HUES64 (cell line): ENCODE results near the gene PARVA.
A peak's percentile ranks its signal among the peaks of the same experiment; 100 is the strongest.

ENCODE experiments used
- H3K27ac ChIP-seq: 2 replicates; pipeline ENCODE4 v1.7.0; 2013; ENCODE audit warnings: low read depth, low read length, inconsistent platforms
- H3K27me3 ChIP-seq: 2 replicates; pipeline ENCODE4 v1.6.1; 2013; ENCODE audit warnings: mild to moderate bottlenecking, low read length; ENCODE audit not compliant: insufficient read depth
- H3K36me3 ChIP-seq: 2 replicates; pipeline ENCODE4 v1.6.1; 2013; ENCODE audit warnings: mild to moderate bottlenecking, low read length; ENCODE audit not compliant: insufficient read depth
- H3K4me1 ChIP-seq: 2 replicates; pipeline ENCODE4 v1.6.1; 2013; ENCODE audit warnings: mild to moderate bottlenecking, low read length, moderate library complexity; ENCODE audit not compliant: insufficient read depth
- H3K4me3 ChIP-seq: 2 replicates; pipeline ENCODE4 v1.5.1; 2013; ENCODE audit warnings: mild to moderate bottlenecking, low read length, moderate library complexity
- H3K9ac ChIP-seq: 2 replicates; pipeline ENCODE4 v1.6.1; 2013; ENCODE audit warnings: mild to moderate bottlenecking, low read depth, low read length
- H3K9me3 ChIP-seq: 2 replicates; pipeline ENCODE4 v1.6.1; 2013; ENCODE audit warnings: low read depth, low read length; ENCODE audit not compliant: insufficient read depth
- WGBS: fragments of 150-250, 120-280 bp; methylation state at CpG from one replicate; pipeline ENCODE4 v1.1.7; 2013; ENCODE audit warnings: missing lambda C conversion rate; 5-methylcytosine and 5-hydroxymethylcytosine counted together

The PARVA gene

GRCh38 chr11:12417691-12418611, 40.6 kb downstream of the PARVA start:
- Histone ChIP-seq H3K4me3 (no peak overlapping the region), H3K9me3 (no peaks in the 10 kb centered on the region), H3K36me3 (no peaks in the 10 kb centered on the region), H3K9ac (no peak overlapping the region), H3K27me3 (no peaks in the 10 kb centered on the region), H3K4me1 (peaks cover 4% of the 10 kb centered on the region; the same call in 1 of the 2 replicates), H3K27ac (peak overlapping the region; percentile 54)
- WGBS: 86% methylated on average over 11 of the region's 11 CpGs

GRCh38 chr11:12420040-12420439, 42.7 kb downstream of the PARVA start:
- H3K27me3 ChIP-seq: no peaks in the 10 kb centered on the region
- WGBS: 94% methylated on average over 3 of the region's 3 CpGs
- 0 out of 2 replicates have a peak, but pooled peaks cover 4% of the 10 kb centered on the region for H3K4me1 ChIP-seq
- H3K36me3 ChIP-seq: no peaks in the 10 kb centered on the region
- H3K9ac ChIP-seq: no peak overlapping the region
- H3K27ac ChIP-seq: no peak overlapping the region
- no peaks in the 10 kb centered on the region for H3K9me3 ChIP-seq
- no peak overlapping the region for H3K4me3 ChIP-seq

GRCh38 chr11:12420706-12421105, 43.3 kb downstream of the PARVA start:
- 93% methylated on average over 6 of the region's 6 CpGs for WGBS
- H3K27me3 ChIP-seq: no peaks in the 10 kb centered on the region
- H3K36me3 ChIP-seq: no peaks in the 10 kb centered on the region
- H3K4me3 ChIP-seq: no peak overlapping the region
- H3K9me3 ChIP-seq: no peaks in the 10 kb centered on the region
- no peak overlapping the region for H3K9ac ChIP-seq
- H3K27ac ChIP-seq: no peak overlapping the region
- H3K4me1 ChIP-seq: 0 out of 2 replicates have a peak, but pooled peaks cover 4% of the 10 kb centered on the region

- Histone ChIP-seq H3K27me3 (no peaks in the 10 kb centered on the region), H3K27ac (no peak overlapping the region), H3K9ac (no peak overlapping the region), H3K9me3 (no peaks in the 10 kb centered on the region), H3K4me1 (0 out of 2 replicates have a peak, but pooled peaks cover 4% of the 10 kb centered on the region), H3K36me3 (no peaks in the 10 kb centered on the region), H3K4me3 (no peak overlapping the region)
- WGBS: 98% methylated on average over 1 of the region's 1 CpG
These were observed 44.0 kb downstream of the PARVA start for GRCh38 chr11:12421386-12421785.

GRCh38 chr11:12426176-12426575, 48.8 kb downstream of the PARVA start:
- H3K27me3 ChIP-seq: no peaks in the 10 kb centered on the region
- H3K4me3 ChIP-seq: no peak overlapping the region
- no peaks in the 10 kb centered on the region for H3K9me3 ChIP-seq
- no peak overlapping the region for H3K27ac ChIP-seq
- no peaks in the 10 kb centered on the region; the same call in 1 of the 2 replicates for H3K4me1 ChIP-seq
- no peaks in the 10 kb centered on the region for H3K36me3 ChIP-seq
- no peak overlapping the region for H3K9ac ChIP-seq

GRCh38 chr11:12429155-12429554, 51.8 kb downstream of the PARVA start:
- 97% methylated on average over 3 of the region's 3 CpGs for WGBS
- Histone ChIP-seq H3K27me3 (no peaks in the 10 kb centered on the region), H3K4me1 (peaks cover 4% of the 10 kb centered on the region; the same call in 1 of the 2 replicates)

GRCh38 chr11:12430351-12430750, 53.0 kb downstream of the PARVA start:
- H3K27ac ChIP-seq: no peak overlapping the region
- WGBS: 77% methylated on average over 2 of the region's 3 CpGs
- no peak overlapping the region for H3K9ac ChIP-seq
- peaks cover 5% of the 10 kb centered on the region; the same call in 1 of the 2 replicates for H3K4me1 ChIP-seq
- H3K4me3 ChIP-seq: no peak overlapping the region
- H3K36me3 ChIP-seq: no peaks in the 10 kb centered on the region
- H3K9me3 ChIP-seq: no peaks in the 10 kb centered on the region
- H3K27me3 ChIP-seq: no peaks in the 10 kb centered on the region

More at GRCh38 chr11:12429155-12429554, 51.8 kb downstream of the PARVA start:
- Histone ChIP-seq H3K36me3 (no peaks in the 10 kb centered on the region), H3K4me3 (no peak overlapping the region), H3K27ac (no peak overlapping the region), H3K9ac (no peak overlapping the region), H3K9me3 (no peaks in the 10 kb centered on the region)

- peaks cover 5% of the 10 kb centered on the region; the same call in 1 of the 2 replicates for H3K4me1 ChIP-seq
- H3K4me3 ChIP-seq: no peak overlapping the region
- 87% methylated on average over 5 of the region's 5 CpGs for WGBS
- H3K27me3 ChIP-seq: no peaks in the 10 kb centered on the region
- H3K36me3 ChIP-seq: no peaks in the 10 kb centered on the region
- no peak overlapping the region for H3K9ac ChIP-seq
- H3K9me3 ChIP-seq: no peaks in the 10 kb centered on the region
- H3K27ac ChIP-seq: no peak overlapping the region
These were observed 53.7 kb downstream of the PARVA start for GRCh38 chr11:12430954-12431595.

- H3K9ac ChIP-seq: no peak overlapping the region
- 94% methylated on average over 6 of the region's 6 CpGs for WGBS
- H3K36me3 ChIP-seq: no peaks in the 10 kb centered on the region
- H3K27me3 ChIP-seq: no peaks in the 10 kb centered on the region
- no peaks in the 10 kb centered on the region for H3K9me3 ChIP-seq
- H3K27ac ChIP-seq: no peak overlapping the region
- H3K4me1 ChIP-seq: peaks cover 5% of the 10 kb centered on the region; the same call in 1 of the 2 replicates
- no peak overlapping the region for H3K4me3 ChIP-seq
These were observed 55.1 kb downstream of the PARVA start for GRCh38 chr11:12432507-12432906.

- Histone ChIP-seq H3K4me1 (peaks cover 5% of the 10 kb centered on the region; the same call in 1 of the 2 replicates), H3K27me3 (no peaks in the 10 kb centered on the region), H3K9me3 (no peaks in the 10 kb centered on the region), H3K9ac (no peak overlapping the region), H3K27ac (no peak overlapping the region), H3K36me3 (no peaks in the 10 kb centered on the region), H3K4me3 (no peak overlapping the region)
- WGBS: 90% methylated on average over 3 of the region's 3 CpGs
These were observed 55.8 kb downstream of the PARVA start for GRCh38 chr11:12433121-12433520.
